ENCODE measurements around the gene LRMDA. TPM values are rescaled to one million over a fixed set of nuclear protein-coding genes. Genes with fewer than 3 reads are reported as not detected.

The LRMDA gene
- total and polyA plus RNA-seq, 2 of the 13 experiments (the other 11 are each of a cell fraction or from before 2014, with no cell fraction given), result 13.4 to 22.0 TPM

GRCh38 chr10:75498884-75499350 is 67.5 kb downstream of the LRMDA start (continued):
- TF ChIP-seq E2F2 (CRISPR knock-in tag; IDR thresholded peaks at IDR 0.05; ENCODE audit: borderline replicate concordance) (no peak), NBN (conservative IDR thresholded peaks at IDR 0.05) (no peak)

- 0 out of 5 replicates have a peak, but pooled peaks cover 0 to 1% of the 10 kb centered on the region in 2 experiments for H3K36me3 ChIP-seq (replicated peaks in 1 of 2; ENCODE audit: control insufficient read depth in 1 of 2, insufficient read depth in 2 of 2, low read length in 2 of 2)
- BruUV-seq (replicated peaks), result no TSS peak
- H3K9ac ChIP-seq (ENCODE audit: insufficient read depth, low read depth, low read length), result no peak overlapping the region
- H4K20me1 ChIP-seq (ENCODE audit: insufficient read depth, low read length), result no peaks in the 10 kb centered on the region
- ATAC-seq (no peak), DNase-seq (ENCODE audit: low spot score) (no peak), FAIRE-seq (no peak)
- peaks cover 41% of the 10 kb centered on the region for H3K4me1 ChIP-seq (ENCODE audit: insufficient read depth, low read length)
- H3K9me3 ChIP-seq (ENCODE audit: low read length), result no peaks in the 10 kb centered on the region
- H2AFZ ChIP-seq (ENCODE audit: low read length), result no peak overlapping the region
- no peak overlapping the region for H3K4me3 ChIP-seq (replicated peaks in 1 of 3; ENCODE audit: insufficient read depth in 1 of 3, low read depth in 2 of 3, low read length in 3 of 3)
- ChIA-PET CTCF (ENCODE audit: low intra/inter-chr PET ratio, low total read pairs) (no interaction called here), POLR2A (no interaction called here)
- in situ Hi-C loops (cut with HindIII; ENCODE audit: extremely low pct_ligation_motif_present, low pct_unique_long_range_greater_than_20kb), result loop anchor here (5.0 kb wide), 1 partner anchor 67 kb away; the partner anchor contains the start of gene LRMDA
- intact Hi-C loops (cut with micrococcal nuclease; ENCODE audit: unreplicated experiment), result loop anchor here (5.0 kb wide), 2 partner anchors 67 to 97 kb away; partner anchors contain the start of genes LRMDA and ZNF503
- no peak overlapping the region for H3K27ac ChIP-seq (ENCODE audit: extremely low read length, insufficient read depth, low read length)
- no peaks in the 10 kb centered on the region for H3K27me3 ChIP-seq (ENCODE audit: control insufficient read depth in 1 of 2, insufficient read depth in 2 of 2, low read length in 2 of 2)
- 98% methylated on average over 4 of the region's 4 CpGs for WGBS (ENCODE audit: low lambda C conversion rate)
- H3K79me2 ChIP-seq (ENCODE audit: insufficient read depth, low read length), result no peaks in the 10 kb centered on the region
- TF ChIP-seq MATR3 (CRISPR knock-in tag; IDR thresholded peaks at IDR 0.05) (no peak), DR1 (CRISPR knock-in tag; IDR thresholded peaks at IDR 0.05) (no peak), FOXK2 (IDR thresholded peaks at IDR 0.05) (no peak), GMEB1 (CRISPR knock-in tag; IDR thresholded peaks at IDR 0.05; ENCODE audit: borderline replicate concordance) (no peak), MTF2 (CRISPR knock-in tag; IDR thresholded peaks at IDR 0.05; ENCODE audit: borderline replicate concordance) (no peak), SATB2 (CRISPR knock-in tag; IDR thresholded peaks at IDR 0.05) (no peak), ZNF282 (IDR thresholded peaks at IDR 0.05; ENCODE audit: partially characterized antibody) (no peak)
- H3K4me2 ChIP-seq (ENCODE audit: low read depth, low read length), result no peak overlapping the region
Measured at GRCh38 chr10:75499556-75500160, 68.2 kb downstream of the LRMDA start.

All from HepG2 (cell line).